HG03159 (cell line): ENCODE data around the gene BAIAP3.
"Not testable (repeated sequence)": the region's sequence is repeated elsewhere in the genome, so short reads cannot be mapped to it uniquely, and the experiment has no call there.

Source experiments
- ATAC-seq: cut with Tn5 transposase; IDR thresholded peaks from one replicate; pipeline ENCODE4 v1.9.1; 2021; ENCODE audit warnings: mild to moderate bottlenecking, moderate library complexity; ENCODE audit not compliant: unreplicated experiment

The BAIAP3 gene

GRCh38 chr16:1317479-1318267 lies 15.8 kb upstream of the BAIAP3 start:
- no peak for ATAC-seq

GRCh38 chr16:1318268-1318545 lies 15.2 kb upstream of the BAIAP3 start:
- no peak for ATAC-seq

- ATAC-seq, result no peak
Observed at GRCh38 chr16:1319041-1319440, 14.4 kb upstream of the BAIAP3 start.

GRCh38 chr16:1320097-1320496 lies 13.3 kb upstream of the BAIAP3 start:
- no peak for ATAC-seq

GRCh38 chr16:1320658-1321240 lies 12.7 kb upstream of the BAIAP3 start:
- ATAC-seq, result no peak

GRCh38 chr16:1322407-1322806 lies 11.0 kb upstream of the BAIAP3 start:
- no peak for ATAC-seq

- no peak for ATAC-seq
Observed at GRCh38 chr16:1323296-1324239, 9.9 kb upstream of the BAIAP3 start.

GRCh38 chr16:1324286-1324826 lies 9.1 kb upstream of the BAIAP3 start:
- no peak for ATAC-seq

- no peak for ATAC-seq
Observed at GRCh38 chr16:1325261-1325660, 8.2 kb upstream of the BAIAP3 start.

GRCh38 chr16:1325673-1326371 lies 7.6 kb upstream of the BAIAP3 start:
- ATAC-seq, result no peak

- no peak for ATAC-seq
Observed at GRCh38 chr16:1326391-1326790, 7.1 kb upstream of the BAIAP3 start.

GRCh38 chr16:1326946-1327618 lies 6.4 kb upstream of the BAIAP3 start:
- ATAC-seq, result no peak

GRCh38 chr16:1327619-1327947 lies 5.9 kb upstream of the BAIAP3 start:
- ATAC-seq, result no peak

- ATAC-seq, result not testable (repeated sequence)
Observed at GRCh38 chr16:1328136-1328535, 5.3 kb upstream of the BAIAP3 start.

- not testable (repeated sequence) for ATAC-seq
Observed at GRCh38 chr16:1328961-1329360, 4.5 kb upstream of the BAIAP3 start.

- ATAC-seq, result no peak
Observed at GRCh38 chr16:1330260-1330914, 3.1 kb upstream of the BAIAP3 start.

- no peak for ATAC-seq
Observed at GRCh38 chr16:1330931-1331711, 2.3 kb upstream of the BAIAP3 start.

- no peak for ATAC-seq
Observed at GRCh38 chr16:1331712-1332617, 1.5 kb upstream of the BAIAP3 start.
